HCT116 (cell line): ENCODE measurements around the gene KRT81. TPM values are rescaled to one million over a fixed set of nuclear protein-coding genes. Genes with fewer than 3 reads are reported as not detected.

ENCODE experiments used
- ATAC-seq: fragments of 200-7000 bp; cut with Tn5 transposase; 2 replicates; pipeline ENCODE4 v1.9.1; 2020; ENCODE audit warnings: mild to moderate bottlenecking, moderate library complexity
- BruUV-seq: library from RNA; stranded (reverse); fragments of 400-500 nt; replicated peaks from 2 replicates; lab custom pipeline; 2021; lab: Mats Ljungman, UMichigan
- CTCF ChIA-PET: fragments of 300-600 bp; sonication (Branson Sonifier 250); formaldehyde crosslinking; loops from one replicate; lab custom pipeline; 2021; ENCODE audit warnings: antibody characterized with exemption; lab: Charles Lee
- POLR2A ChIA-PET: fragments of 300-600, 350-600 bp; sonication (Branson Sonifier 250); formaldehyde crosslinking; loops from one replicate; lab custom pipeline; 2021; ENCODE audit warnings: antibody characterized with exemption; lab: Charles Lee
- RAD21 ChIA-PET, 2 experiments: fragments of 300-600 bp; sonication (Branson Sonifier 250); formaldehyde crosslinking; loops; one replicate each; lab custom pipeline; 2023; ENCODE audit warnings: low total read pairs in 2 of 2; ENCODE audit not compliant: uncharacterized antibody in 2 of 2, unreplicated experiment in 2 of 2, low non-redundant PET in 1 of 2; lab: Charles Lee
- DNase-seq: peaks from one replicate; pipeline ENCODE4 v3.0.0-alpha.2; 2010; ENCODE audit warnings: low read depth, low spot score
- H2AFZ ChIP-seq: fragments of 200-600 bp; shearing (Covaris generic), sonication (generic); 2 replicates; pipeline ENCODE4 v1.6.1; 2017; ENCODE audit warnings: low read depth, mixed run types, mixed read lengths, antibody characterized with exemption, low read length; ENCODE audit not compliant: poor library complexity, severe bottlenecking
- H3K27ac ChIP-seq: 2 replicates; pipeline ENCODE4 v1.5.1; 2012; ENCODE audit warnings: low read depth, low read length
- H3K27me3 ChIP-seq: fragments of 200-600 bp; sonication (generic); 2 replicates; pipeline ENCODE4 v1.6.1; 2016; ENCODE audit warnings: mixed run types, low read length, mixed read lengths; ENCODE audit not compliant: insufficient read depth
- H3K36me3 ChIP-seq, 2 experiments: fragments of 200-500 bp in 1 of 2; fragments of 200-600 bp in 1 of 2; sonication (Bioruptor generic) in 1 of 2; sonication (generic) in 1 of 2; 2 replicates each; pipeline versions ENCODE4 v1.5.1 to v1.6.1; 2014 to 2016; ENCODE audit warnings: low read length in 2 of 2, inconsistent platforms in 1 of 2, mixed read lengths in 1 of 2, mixed run types in 1 of 2; ENCODE audit not compliant: insufficient read depth in 2 of 2, control insufficient read depth in 1 of 2
- H3K4me1 ChIP-seq, 2 experiments: fragments of 200-600 bp in 1 of 2; sonication (generic) in 1 of 2; 2 replicates each; pipeline versions ENCODE4 v1.5.1 to v1.6.1; 2012 to 2017; ENCODE audit warnings: low read length in 2 of 2, inconsistent platforms in 1 of 2, mild to moderate bottlenecking in 1 of 2, mixed read lengths in 1 of 2, mixed run types in 1 of 2, moderate library complexity in 1 of 2; ENCODE audit not compliant: insufficient read depth in 2 of 2, control insufficient read depth in 1 of 2
- H3K4me2 ChIP-seq: fragments of 200-600 bp; sonication (generic); 2 replicates; pipeline ENCODE4 v1.6.1; 2017; ENCODE audit warnings: mixed run types, low read length, mixed read lengths
- H3K4me3 ChIP-seq, 2 experiments: fragments of 200-600 bp in 1 of 2; sonication (generic) in 1 of 2; replicated peaks in 1 of 2; 2 replicates each; pipeline ENCODE4 v1.5.1; 2011 to 2016; ENCODE audit warnings: low read length in 2 of 2, control low read depth in 1 of 2, low read depth in 1 of 2, mild to moderate bottlenecking in 1 of 2, mixed read lengths in 1 of 2, mixed run types in 1 of 2
- H3K79me2 ChIP-seq: fragments of 200-600 bp; sonication (generic); 2 replicates; pipeline ENCODE4 v1.6.1; 2017; ENCODE audit warnings: mild to moderate bottlenecking, mixed run types, low read length, moderate library complexity, mixed read lengths; ENCODE audit not compliant: insufficient read depth
- H3K9ac ChIP-seq: fragments of 200-600 bp; sonication (generic); 2 replicates; pipeline ENCODE4 v1.6.1; 2016; ENCODE audit warnings: low read length, mixed read lengths
- H3K9me2 ChIP-seq: fragments of 200-600 bp; sonication (generic), shearing (Covaris generic); 2 replicates; pipeline ENCODE4 v1.6.1; 2017; ENCODE audit warnings: mixed run types, mild to moderate bottlenecking, moderate library complexity; ENCODE audit not compliant: insufficient read depth
- H3K9me3 ChIP-seq, 2 experiments: fragments of 200-500 bp in 1 of 2; fragments of 200-600 bp in 1 of 2; sonication (Bioruptor generic) in 1 of 2; sonication (generic) in 1 of 2; 2 replicates each; pipeline ENCODE4 v1.6.1; 2014 to 2017; ENCODE audit warnings: low read length in 2 of 2, mixed read lengths in 2 of 2, inconsistent platforms in 1 of 2, low read depth in 1 of 2, mild to moderate bottlenecking in 1 of 2, mixed run types in 1 of 2, moderate library complexity in 1 of 2; ENCODE audit not compliant: control insufficient read depth in 1 of 2, insufficient read depth in 1 of 2
- H4K20me1 ChIP-seq: fragments of 200-600 bp; sonication (generic), shearing (Covaris generic); 2 replicates; pipeline ENCODE4 v1.6.1; 2017; ENCODE audit warnings: mixed run types, mild to moderate bottlenecking, moderate library complexity; ENCODE audit not compliant: insufficient read depth
- CBX3 ChIP-seq: IDR thresholded peaks from 2 replicates; pipeline ENCODE4 v1.6.1; 2012; ENCODE audit warnings: low read depth
- CEBPB ChIP-seq: IDR thresholded peaks from 2 replicates; pipeline ENCODE4 v1.6.1; 2012; ENCODE audit warnings: low read depth
- EGR1 ChIP-seq: IDR thresholded peaks from 2 replicates; pipeline ENCODE4 v1.6.1; 2012; ENCODE audit warnings: low read depth
- EZH2phosphoT487 ChIP-seq: fragments of 200-600 bp; IDR thresholded peaks from 2 replicates; pipeline ENCODE4 v1.6.1; 2018; ENCODE audit warnings: antibody characterized with exemption, borderline replicate concordance
- JUND ChIP-seq: IDR thresholded peaks from 2 replicates; pipeline ENCODE4 v1.6.1; 2012
- POLR2AphosphoS5 ChIP-seq: IDR thresholded peaks from 2 replicates; pipeline ENCODE4 v1.6.1; 2011; ENCODE audit warnings: mild to moderate bottlenecking, low read depth, low read length, moderate library complexity
- RAD21 ChIP-seq: IDR thresholded peaks from 2 replicates; pipeline ENCODE4 v1.6.1; 2012; ENCODE audit warnings: low read depth, mild to moderate bottlenecking
- SIN3A ChIP-seq: IDR thresholded peaks from 2 replicates; pipeline ENCODE4 v1.6.1; 2012; ENCODE audit warnings: low read depth
- SP1 ChIP-seq: IDR thresholded peaks from 2 replicates; pipeline ENCODE4 v1.6.1; 2012; ENCODE audit warnings: low read depth
- SRF ChIP-seq: IDR thresholded peaks from 2 replicates; pipeline ENCODE4 v1.6.1; 2012; ENCODE audit warnings: low read depth
- TCF7L2 ChIP-seq: IDR thresholded peaks from 2 replicates; pipeline ENCODE4 v1.7.0; 2011; ENCODE audit warnings: borderline replicate concordance, inconsistent platforms; ENCODE audit not compliant: insufficient read depth, insufficient read length; ENCODE audit errors: extremely low read depth
- YY1 ChIP-seq: IDR thresholded peaks from 2 replicates; pipeline ENCODE4 v1.6.1; 2011; ENCODE audit warnings: low read length, low read depth, moderate library complexity, mild to moderate bottlenecking; ENCODE audit not compliant: insufficient replicate concordance; ENCODE audit errors: extremely low read depth
- ZFX ChIP-seq: fragments of 450-650 bp; IDR thresholded peaks from 2 replicates; pipeline ENCODE4 v1.6.1; 2017
- ZNF274 ChIP-seq: fragments of 200-500 bp; sonication (Bioruptor generic); IDR thresholded peaks from 2 replicates; pipeline ENCODE4 v1.6.1; 2014; ENCODE audit warnings: mild to moderate bottlenecking, low read depth, low read length, inconsistent platforms
- intact Hi-C: fragments of 100-400 bp; cut with micrococcal nuclease; formaldehyde crosslinking; loops from 2 replicates; pipeline ENCODE4 v1.10.0; 2022
- total RNA-seq: library from RNA; stranded (reverse); gene quantifications from one replicate; pipeline ENCODE4 v1.2.1, GENCODE V29; 2021; ENCODE audit not compliant: unreplicated experiment
- TF ChIP-seq, protein P1 (sequence below): IDR thresholded peaks from 2 replicates; pipeline ENCODE4 v1.6.1; 2012
- TF ChIP-seq, protein P2 (sequence below): IDR thresholded peaks from 2 replicates; pipeline ENCODE4 v1.6.1; 2011; ENCODE audit warnings: mild to moderate bottlenecking, low read length, moderate library complexity; ENCODE audit not compliant: insufficient replicate concordance; ENCODE audit errors: extremely low read depth
- TF ChIP-seq, protein P3 (sequence below), 3 experiments: fragments of 200-600 bp in 1 of 3; sonication (generic) in 1 of 3; IDR thresholded peaks in 2 of 3; conservative IDR thresholded peaks in 1 of 3; 2 replicates each; pipeline ENCODE4 v1.5.1; 2012 to 2017; ENCODE audit warnings: low read depth in 2 of 3, low read length in 2 of 3, antibody characterized with exemption in 1 of 3, borderline replicate concordance in 1 of 3, control low read depth in 1 of 3, mild to moderate bottlenecking in 1 of 3, mixed read lengths in 1 of 3, mixed run types in 1 of 3, moderate library complexity in 1 of 3; ENCODE audit not compliant: insufficient read depth in 1 of 3
- TF ChIP-seq, protein P4 (sequence below): IDR thresholded peaks from 2 replicates; pipeline ENCODE4 v1.6.1; 2012

KRT81 gene
- total RNA-seq, 1 experiment from 2014 or later: 0.84 TPM

DNA sequence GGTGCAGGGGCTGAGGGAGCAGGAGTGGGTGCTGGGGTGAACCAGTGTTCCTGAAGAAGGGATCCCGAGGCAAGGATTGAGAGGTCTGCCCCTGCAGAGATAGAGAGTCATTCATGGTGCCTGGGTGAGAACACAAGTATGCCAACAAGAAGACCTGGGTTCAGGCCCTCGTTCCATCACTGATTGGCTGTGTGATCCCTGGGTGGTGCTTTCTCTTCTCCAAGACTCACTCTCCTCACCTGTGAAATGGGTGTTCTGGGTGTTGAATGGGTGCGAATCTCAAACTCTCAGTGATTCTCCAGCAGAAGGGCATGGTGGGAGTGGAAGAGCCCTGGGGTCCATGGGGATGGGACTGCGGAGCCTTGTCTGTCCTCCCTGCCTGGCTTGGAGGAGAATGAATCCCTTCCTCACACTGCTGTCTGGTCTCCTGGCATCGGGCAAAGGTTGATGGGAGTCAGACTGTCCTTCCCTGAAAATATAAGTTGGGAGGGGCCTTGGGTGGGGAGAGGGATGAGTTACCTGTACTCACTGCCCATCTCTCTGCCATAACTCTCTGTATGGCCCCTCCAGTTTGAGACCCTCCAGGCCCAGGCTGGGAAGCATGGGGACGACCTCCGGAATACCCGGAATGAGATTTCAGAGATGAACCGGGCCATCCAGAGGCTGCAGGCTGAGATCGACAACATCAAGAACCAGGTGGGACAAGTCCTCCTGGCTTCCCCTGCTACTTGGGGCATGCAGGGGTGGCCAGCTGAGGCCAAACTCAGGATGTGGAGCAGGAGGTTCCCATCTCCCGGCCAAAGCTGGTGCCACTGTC lies 48.7 kb downstream of the KRT81 start:
- no peaks in the 10 kb centered on the region for H3K79me2 ChIP-seq
- no peak overlapping the region for H2AFZ ChIP-seq
- peaks cover 50 to 91% of the 10 kb centered on the region in 2 experiments for H3K4me1 ChIP-seq
- no peaks in the 10 kb centered on the region for H3K36me3 ChIP-seq
- no peaks in the 10 kb centered on the region for H3K9me3 ChIP-seq
- intact Hi-C loops: no loop called here
- H3K9ac ChIP-seq: peak overlapping the region; percentile 66
- peak overlapping the region; percentile 88 for H3K4me2 ChIP-seq
- ChIA-PET CTCF (interaction anchor here (0.8 to 3.5 kb wide), 5 partner anchors 10 to 86 kb away, joined by 3 to 21 read pairs (median 4); no protein-coding TSS in a partner anchor), POLR2A (no interaction called here), RAD21 (no interaction called here)
- DNase-seq (no peak), ATAC-seq (no peak)
- no peak overlapping the region for H3K4me3 ChIP-seq
- peak overlapping the region; percentile 68 for H3K27ac ChIP-seq
- no peaks in the 10 kb centered on the region for H3K9me2 ChIP-seq
- TF ChIP-seq ZFX: no peak
- no peak for TF ChIP-seq CEBPB
- no peak for TF ChIP-seq SRF
- TF ChIP-seq, protein P1, sequence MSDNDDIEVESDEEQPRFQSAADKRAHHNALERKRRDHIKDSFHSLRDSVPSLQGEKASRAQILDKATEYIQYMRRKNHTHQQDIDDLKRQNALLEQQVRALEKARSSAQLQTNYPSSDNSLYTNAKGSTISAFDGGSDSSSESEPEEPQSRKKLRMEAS: no peak
- no peak for TF ChIP-seq EZH2phosphoT487
- no peak for TF ChIP-seq CBX3
- TF ChIP-seq, protein P2, sequence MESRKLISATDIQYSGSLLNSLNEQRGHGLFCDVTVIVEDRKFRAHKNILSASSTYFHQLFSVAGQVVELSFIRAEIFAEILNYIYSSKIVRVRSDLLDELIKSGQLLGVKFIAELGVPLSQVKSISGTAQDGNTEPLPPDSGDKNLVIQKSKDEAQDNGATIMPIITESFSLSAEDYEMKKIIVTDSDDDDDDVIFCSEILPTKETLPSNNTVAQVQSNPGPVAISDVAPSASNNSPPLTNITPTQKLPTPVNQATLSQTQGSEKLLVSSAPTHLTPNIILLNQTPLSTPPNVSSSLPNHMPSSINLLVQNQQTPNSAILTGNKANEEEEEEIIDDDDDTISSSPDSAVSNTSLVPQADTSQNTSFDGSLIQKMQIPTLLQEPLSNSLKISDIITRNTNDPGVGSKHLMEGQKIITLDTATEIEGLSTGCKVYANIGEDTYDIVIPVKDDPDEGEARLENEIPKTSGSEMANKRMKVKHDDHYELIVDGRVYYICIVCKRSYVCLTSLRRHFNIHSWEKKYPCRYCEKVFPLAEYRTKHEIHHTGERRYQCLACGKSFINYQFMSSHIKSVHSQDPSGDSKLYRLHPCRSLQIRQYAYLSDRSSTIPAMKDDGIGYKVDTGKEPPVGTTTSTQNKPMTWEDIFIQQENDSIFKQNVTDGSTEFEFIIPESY: no peak
- no peak for TF ChIP-seq RAD21
- TF ChIP-seq EGR1: no peak
- TF ChIP-seq TCF7L2: no peak
- no peak for TF ChIP-seq POLR2AphosphoS5
- TF ChIP-seq, protein P3, sequence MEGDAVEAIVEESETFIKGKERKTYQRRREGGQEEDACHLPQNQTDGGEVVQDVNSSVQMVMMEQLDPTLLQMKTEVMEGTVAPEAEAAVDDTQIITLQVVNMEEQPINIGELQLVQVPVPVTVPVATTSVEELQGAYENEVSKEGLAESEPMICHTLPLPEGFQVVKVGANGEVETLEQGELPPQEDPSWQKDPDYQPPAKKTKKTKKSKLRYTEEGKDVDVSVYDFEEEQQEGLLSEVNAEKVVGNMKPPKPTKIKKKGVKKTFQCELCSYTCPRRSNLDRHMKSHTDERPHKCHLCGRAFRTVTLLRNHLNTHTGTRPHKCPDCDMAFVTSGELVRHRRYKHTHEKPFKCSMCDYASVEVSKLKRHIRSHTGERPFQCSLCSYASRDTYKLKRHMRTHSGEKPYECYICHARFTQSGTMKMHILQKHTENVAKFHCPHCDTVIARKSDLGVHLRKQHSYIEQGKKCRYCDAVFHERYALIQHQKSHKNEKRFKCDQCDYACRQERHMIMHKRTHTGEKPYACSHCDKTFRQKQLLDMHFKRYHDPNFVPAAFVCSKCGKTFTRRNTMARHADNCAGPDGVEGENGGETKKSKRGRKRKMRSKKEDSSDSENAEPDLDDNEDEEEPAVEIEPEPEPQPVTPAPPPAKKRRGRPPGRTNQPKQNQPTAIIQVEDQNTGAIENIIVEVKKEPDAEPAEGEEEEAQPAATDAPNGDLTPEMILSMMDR (IDR thresholded peaks at IDR 0.05 in 2 of 3, conservative IDR thresholded peaks at IDR 0.05 in 1 of 3; ENCODE audit: borderline replicate concordance in 1 of 3, insufficient read depth in 1 of 3, low read depth in 2 of 3, low read length in 2 of 3): no peak
- TF ChIP-seq SP1: no peak
- no peak for TF ChIP-seq ZNF274
- TF ChIP-seq JUND: no peak
- no peak for TF ChIP-seq YY1
- TF ChIP-seq SIN3A: no peak
- TF ChIP-seq, protein P4, sequence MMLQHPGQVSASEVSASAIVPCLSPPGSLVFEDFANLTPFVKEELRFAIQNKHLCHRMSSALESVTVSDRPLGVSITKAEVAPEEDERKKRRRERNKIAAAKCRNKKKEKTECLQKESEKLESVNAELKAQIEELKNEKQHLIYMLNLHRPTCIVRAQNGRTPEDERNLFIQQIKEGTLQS: no peak
- H4K20me1 ChIP-seq: no peaks in the 10 kb centered on the region
- H3K27me3 ChIP-seq: no peaks in the 10 kb centered on the region
- BruUV-seq: no TSS peak
